HUES6 (cell line): ENCODE measurements around the gene RAP1GAP2.

Experiments used
- H3K27ac ChIP-seq: 2 replicates; pipeline ENCODE4 v1.7.0; 2013; ENCODE audit warnings: low read depth, mild to moderate bottlenecking, low read length, inconsistent platforms
- H3K27me3 ChIP-seq: 2 replicates; pipeline ENCODE4 v1.6.1; 2013; ENCODE audit warnings: low read length; ENCODE audit not compliant: control insufficient read depth, insufficient read depth
- H3K36me3 ChIP-seq: 2 replicates; pipeline ENCODE4 v1.6.1; 2013; ENCODE audit warnings: low read length; ENCODE audit not compliant: control insufficient read depth, insufficient read depth
- H3K4me1 ChIP-seq: 2 replicates; pipeline ENCODE4 v1.6.1; 2013; ENCODE audit warnings: low read length; ENCODE audit not compliant: control insufficient read depth, insufficient read depth
- H3K4me3 ChIP-seq: 2 replicates; pipeline ENCODE4 v1.5.1; 2013; ENCODE audit warnings: low read depth, low read length
- H3K9ac ChIP-seq: one replicate; pipeline ENCODE4 v1.6.1; 2013; ENCODE audit warnings: mild to moderate bottlenecking, low read length
- H3K9me3 ChIP-seq: 2 replicates; pipeline ENCODE4 v1.6.1; 2013; ENCODE audit warnings: low read depth, low read length; ENCODE audit not compliant: control insufficient read depth, insufficient read depth

The RAP1GAP2 gene

DNA sequence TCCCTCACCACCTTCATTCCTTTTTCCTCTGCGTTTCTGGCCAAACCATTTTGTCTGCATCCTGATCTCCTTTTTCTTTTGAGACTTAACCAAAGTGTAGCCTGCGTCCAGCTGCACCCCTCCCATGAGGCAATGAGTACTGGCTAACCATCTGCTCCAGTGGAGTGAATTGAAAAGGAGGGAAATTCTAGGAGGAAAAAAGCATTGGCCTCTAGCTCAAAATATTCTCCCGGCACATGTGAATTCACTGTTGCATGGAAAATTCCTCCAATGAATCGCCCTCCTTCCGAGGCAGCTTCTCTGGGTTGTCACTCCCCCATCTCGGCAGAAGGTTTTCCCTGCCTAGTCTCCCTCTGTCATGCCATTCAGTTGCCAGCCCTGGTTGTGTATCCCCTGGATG, 5.6 kb downstream of the RAP1GAP2 start:
- Histone ChIP-seq H3K4me3 (no peak overlapping the region), H3K4me1 (peaks cover 17% of the 10 kb centered on the region), H3K9ac (no peak overlapping the region), H3K27me3 (no peaks in the 10 kb centered on the region; the same call in 1 of the 2 replicates), H3K27ac (no peak overlapping the region), H3K36me3 (no peaks in the 10 kb centered on the region), H3K9me3 (no peaks in the 10 kb centered on the region)

DNA sequence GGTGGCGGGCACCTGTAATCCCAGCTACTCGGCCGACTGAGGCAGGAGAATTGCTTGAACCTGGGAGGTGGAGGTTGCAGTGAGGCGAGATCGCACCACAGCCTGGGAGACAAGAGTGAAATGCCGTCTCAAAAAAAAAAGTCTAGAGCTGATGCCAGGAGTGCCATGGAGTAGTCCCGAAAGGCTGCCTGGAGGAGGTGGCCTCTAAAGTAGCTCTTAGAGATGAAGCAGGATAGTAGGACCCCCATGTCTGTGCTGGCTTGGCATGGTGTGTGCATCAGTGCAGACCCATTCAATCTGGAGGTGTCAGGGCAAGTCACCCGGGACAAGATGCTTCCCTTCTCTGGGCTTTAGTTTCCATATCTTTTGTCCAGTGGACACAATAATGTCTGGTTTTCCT, 6.3 kb downstream of the RAP1GAP2 start:
- no peaks in the 10 kb centered on the region for H3K36me3 ChIP-seq
- peaks cover 23% of the 10 kb centered on the region for H3K4me1 ChIP-seq
- H3K27me3 ChIP-seq, result no peaks in the 10 kb centered on the region; the same call in 1 of the 2 replicates
- H3K9me3 ChIP-seq, result no peaks in the 10 kb centered on the region
- H3K9ac ChIP-seq, result no peak overlapping the region
- H3K4me3 ChIP-seq, result no peak overlapping the region
- H3K27ac ChIP-seq, result no peak overlapping the region

DNA sequence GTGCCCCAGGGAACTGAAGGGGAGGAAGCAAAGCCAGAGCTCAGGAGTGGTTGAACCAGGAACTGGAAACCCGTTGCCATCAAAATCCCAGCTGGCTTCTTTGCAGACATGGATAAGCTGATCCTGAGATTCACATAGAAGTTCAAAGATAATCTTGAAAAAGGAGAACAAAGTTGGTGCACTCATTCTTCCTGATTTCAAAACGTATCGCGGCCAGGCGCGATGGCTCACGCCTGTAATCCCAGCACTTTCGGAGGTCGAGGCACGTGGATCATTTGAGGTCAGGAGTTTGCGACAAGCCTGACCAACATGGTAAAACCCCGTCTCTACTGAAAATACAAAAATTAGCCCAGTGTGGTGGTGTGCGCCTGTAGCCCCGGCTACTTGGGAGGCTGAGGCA, 7.1 kb downstream of the RAP1GAP2 start:
- H3K27me3 ChIP-seq, result no peaks in the 10 kb centered on the region; the same call in 1 of the 2 replicates
- no peaks in the 10 kb centered on the region for H3K36me3 ChIP-seq
- peaks cover 18% of the 10 kb centered on the region for H3K4me1 ChIP-seq
- no peak overlapping the region for H3K27ac ChIP-seq
- H3K9me3 ChIP-seq, result no peaks in the 10 kb centered on the region
- no peak overlapping the region for H3K4me3 ChIP-seq
- H3K9ac ChIP-seq, result no peak overlapping the region

DNA sequence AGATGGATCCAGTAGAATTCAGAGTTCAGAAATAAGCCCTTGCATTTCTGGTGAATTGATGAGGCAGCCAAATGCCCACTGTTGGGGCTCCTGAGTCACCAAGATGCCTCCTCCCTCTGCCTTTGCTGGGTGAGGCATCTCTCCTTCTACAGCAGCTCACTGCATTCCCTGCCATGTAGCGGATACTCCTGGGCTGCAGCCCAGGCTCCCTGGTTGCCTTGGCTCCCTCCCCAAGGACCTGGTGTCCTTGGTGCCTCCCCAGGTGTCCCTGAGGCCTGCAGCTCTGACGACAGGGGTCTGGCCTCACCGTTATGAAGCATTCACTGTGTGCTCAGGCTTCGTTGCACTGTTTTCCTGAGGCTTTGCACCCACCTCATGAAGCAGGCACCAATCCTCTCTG, 7.7 kb downstream of the RAP1GAP2 start:
- Histone ChIP-seq H3K36me3 (no peaks in the 10 kb centered on the region), H3K27ac (no peak overlapping the region), H3K9ac (no peak overlapping the region), H3K4me3 (no peak overlapping the region), H3K4me1 (peaks cover 15% of the 10 kb centered on the region), H3K9me3 (no peaks in the 10 kb centered on the region), H3K27me3 (no peaks in the 10 kb centered on the region; the same call in 1 of the 2 replicates)

DNA sequence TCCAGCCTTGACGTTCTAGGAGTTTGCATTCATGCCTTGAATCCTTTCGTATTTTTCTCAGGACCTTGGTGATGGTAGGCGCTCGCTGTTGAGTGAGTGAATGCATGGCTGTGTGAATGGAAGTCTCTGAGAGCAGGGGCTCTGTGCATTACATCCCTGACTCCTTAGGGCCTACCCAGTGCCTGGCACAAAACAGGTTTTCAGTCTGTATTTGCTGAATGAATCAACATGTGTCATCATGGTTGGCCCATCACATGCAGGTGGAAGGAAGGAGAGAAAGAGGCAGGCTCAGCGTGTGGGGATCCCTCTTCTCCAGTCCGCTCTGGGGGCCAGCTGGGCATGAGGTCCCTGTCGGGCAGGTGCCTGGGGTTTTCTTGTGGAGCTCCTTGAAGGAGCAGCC, 8.7 kb downstream of the RAP1GAP2 start:
- Histone ChIP-seq H3K27ac (no peak overlapping the region), H3K27me3 (no peaks in the 10 kb centered on the region), H3K4me1 (peaks cover 12% of the 10 kb centered on the region; the same call in 1 of the 2 replicates)

DNA sequence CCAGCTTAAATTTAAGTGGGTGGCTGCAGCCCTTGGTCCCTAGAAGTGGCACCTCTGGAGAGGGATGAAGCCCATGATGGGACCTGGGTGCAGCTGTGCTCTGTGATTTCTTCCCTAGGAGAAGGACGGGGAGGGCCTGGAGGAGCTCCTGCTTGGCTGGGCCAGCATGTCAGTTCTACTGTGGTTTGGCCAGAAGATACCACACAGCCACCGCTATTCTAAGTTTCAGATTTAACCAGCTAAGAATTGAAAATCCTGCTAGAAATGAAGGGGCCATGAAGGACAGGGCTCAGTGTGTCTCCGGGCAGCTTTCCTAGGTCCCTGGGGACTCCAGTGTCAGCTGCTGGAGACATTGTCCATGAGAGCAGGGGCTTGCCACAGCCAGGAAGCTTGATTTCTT, 9.7 kb downstream of the RAP1GAP2 start:
- Histone ChIP-seq H3K4me3 (no peak overlapping the region), H3K27ac (no peak overlapping the region), H3K36me3 (no peaks in the 10 kb centered on the region), H3K4me1 (peaks cover 12% of the 10 kb centered on the region; the same call in 1 of the 2 replicates), H3K27me3 (no peaks in the 10 kb centered on the region), H3K9ac (no peak overlapping the region), H3K9me3 (no peaks in the 10 kb centered on the region)

More for the DNA sequence above, 8.7 kb downstream of the RAP1GAP2 start:
- no peak overlapping the region for H3K4me3 ChIP-seq
- no peaks in the 10 kb centered on the region for H3K36me3 ChIP-seq
- H3K9ac ChIP-seq, result no peak overlapping the region
- no peaks in the 10 kb centered on the region for H3K9me3 ChIP-seq

DNA sequence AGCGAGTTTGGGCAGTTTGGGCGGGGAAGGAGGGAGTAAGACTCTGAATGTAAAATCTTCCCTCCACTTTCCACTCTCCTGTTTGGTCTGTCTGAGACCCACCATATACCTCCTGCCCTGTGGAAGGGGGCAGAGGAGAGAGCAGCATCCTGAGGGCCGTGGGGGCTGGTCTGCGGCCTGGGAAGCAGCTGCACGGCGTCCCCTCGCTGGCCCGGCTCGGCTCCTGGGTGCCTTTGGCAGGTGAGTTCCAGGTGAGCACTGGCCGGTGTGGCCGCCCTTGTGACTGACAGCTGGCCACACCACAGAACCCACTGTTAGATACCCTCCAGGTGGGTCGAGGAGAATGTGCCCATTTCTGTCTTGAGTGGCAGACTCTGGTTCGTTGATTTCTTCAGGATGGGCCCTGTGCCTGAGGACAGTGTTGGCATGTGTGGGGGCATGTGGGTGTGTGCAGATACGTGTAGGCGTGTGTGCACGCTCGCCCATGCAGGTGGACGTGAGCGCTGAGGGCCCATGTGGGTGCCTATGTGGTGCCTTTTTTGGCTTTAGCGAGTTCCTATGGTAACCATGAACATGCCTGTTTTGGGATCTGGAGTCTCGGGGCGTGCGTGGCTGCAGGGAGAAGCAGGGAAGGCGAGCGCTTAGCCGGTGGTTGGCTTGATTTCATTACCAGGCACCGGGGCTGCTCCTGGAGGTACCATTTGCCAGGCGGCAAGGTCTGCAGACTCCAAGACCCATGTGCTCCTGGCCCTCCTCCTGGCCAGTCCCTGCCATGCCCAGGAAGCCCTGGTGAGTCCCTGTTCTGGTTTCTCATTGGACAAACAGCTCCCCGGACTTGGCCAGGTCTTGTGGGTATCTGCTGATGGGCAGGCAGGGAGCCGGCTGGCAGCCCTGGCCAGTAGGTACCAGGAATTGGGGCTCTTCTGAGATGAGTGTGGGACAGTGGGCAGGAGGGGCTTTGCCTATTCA, 12.4 kb downstream of the RAP1GAP2 start:
- Histone ChIP-seq H3K9ac (no peak overlapping the region), H3K4me3 (no peak overlapping the region), H3K27ac (no peak overlapping the region), H3K27me3 (no peaks in the 10 kb centered on the region), H3K9me3 (no peaks in the 10 kb centered on the region), H3K36me3 (no peaks in the 10 kb centered on the region), H3K4me1 (peaks cover 18% of the 10 kb centered on the region; the same call in 1 of the 2 replicates)

DNA sequence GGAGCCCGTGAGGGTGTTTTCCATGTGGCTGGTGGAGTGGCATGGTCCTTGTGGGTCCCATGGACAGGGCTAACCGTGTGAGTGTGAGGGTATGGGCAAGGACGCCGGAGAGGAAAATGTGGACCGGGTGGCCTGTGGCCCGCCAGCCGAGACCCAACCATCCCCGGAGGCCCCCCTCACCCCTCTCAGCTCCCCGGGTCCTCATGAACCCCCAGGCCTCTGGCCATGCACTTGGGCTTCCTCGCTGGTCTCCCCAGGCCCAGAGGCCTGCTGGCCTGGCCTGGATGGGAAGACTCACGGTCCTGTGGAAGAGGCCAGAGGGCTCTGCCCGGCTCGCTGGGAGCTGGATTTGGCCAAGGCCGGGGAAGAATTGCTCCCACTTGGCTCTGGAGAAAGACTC, 13.1 kb downstream of the RAP1GAP2 start:
- H3K27me3 ChIP-seq, result no peaks in the 10 kb centered on the region
- peaks cover 19% of the 10 kb centered on the region; the same call in 1 of the 2 replicates for H3K4me1 ChIP-seq
- H3K4me3 ChIP-seq, result no peak overlapping the region
- no peak overlapping the region for H3K27ac ChIP-seq
- H3K9me3 ChIP-seq, result no peaks in the 10 kb centered on the region
- no peak overlapping the region for H3K9ac ChIP-seq
- H3K36me3 ChIP-seq, result no peaks in the 10 kb centered on the region

DNA sequence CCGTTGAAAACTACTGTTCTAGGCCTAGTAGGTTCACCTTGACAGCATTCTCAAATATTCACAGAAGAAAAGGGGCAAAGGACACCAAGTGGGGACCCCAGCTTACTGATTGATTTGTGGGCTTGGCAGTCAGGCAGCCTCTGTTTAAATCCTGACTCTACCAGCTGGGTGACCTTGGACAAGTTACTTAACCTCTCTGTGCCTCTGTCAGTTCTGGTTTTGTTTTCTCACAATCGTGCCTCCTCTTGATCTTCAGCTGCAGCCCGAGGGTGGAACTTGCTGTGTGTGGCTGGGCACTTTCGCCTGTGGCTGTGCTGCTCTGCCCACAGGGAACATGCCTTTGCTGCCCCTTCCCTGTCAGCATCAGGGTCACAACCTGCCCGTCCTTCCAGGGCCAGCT, 17.8 kb downstream of the RAP1GAP2 start:
- no peak overlapping the region for H3K27ac ChIP-seq
- no peak overlapping the region for H3K9ac ChIP-seq
- no peaks in the 10 kb centered on the region for H3K27me3 ChIP-seq
- H3K4me1 ChIP-seq, result peaks cover 20% of the 10 kb centered on the region; the same call in 1 of the 2 replicates
- no peaks in the 10 kb centered on the region for H3K9me3 ChIP-seq
- no peak overlapping the region for H3K4me3 ChIP-seq
- no peaks in the 10 kb centered on the region for H3K36me3 ChIP-seq

DNA sequence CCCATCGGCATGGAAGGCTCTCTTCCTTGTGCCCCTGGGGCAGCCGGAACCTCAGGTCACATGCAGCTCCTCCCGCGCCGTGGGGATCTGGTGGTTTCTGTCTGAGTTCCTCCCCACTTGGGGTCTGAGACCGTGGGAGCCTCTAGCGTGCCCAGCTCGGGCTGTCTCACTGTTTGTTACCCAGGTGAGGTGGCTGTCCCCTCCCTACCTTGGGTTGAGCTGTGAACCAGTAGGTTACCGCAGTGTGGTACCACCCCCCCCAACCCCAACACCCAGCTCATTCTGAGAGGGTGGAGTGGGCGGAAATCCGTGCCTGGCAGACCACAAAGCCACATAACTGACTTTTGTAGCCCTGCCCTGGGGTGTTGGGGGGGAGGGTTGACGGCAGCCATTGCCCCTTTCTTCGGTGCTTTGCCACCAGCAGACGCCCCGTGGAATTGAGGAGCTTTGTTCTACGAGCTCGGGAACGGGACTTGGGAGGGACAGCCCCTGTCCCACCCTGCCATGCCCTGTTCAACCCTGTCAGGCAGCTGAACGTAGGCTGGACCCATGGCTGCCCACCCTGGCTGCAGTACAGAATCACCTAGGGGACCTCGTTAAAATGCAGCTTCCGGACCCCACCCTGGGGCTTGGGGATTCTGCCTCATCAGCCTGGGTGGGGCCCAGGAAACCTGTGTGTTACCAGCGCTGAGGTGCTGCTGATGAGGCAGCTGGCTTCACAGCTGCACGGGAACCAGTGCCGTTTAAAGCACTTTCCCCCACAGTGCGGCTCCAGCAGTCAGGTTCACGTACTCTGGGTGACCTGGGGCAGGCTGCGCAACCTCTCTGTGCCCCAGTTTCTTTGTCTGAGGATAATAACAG, 18.5 kb downstream of the RAP1GAP2 start:
- H3K36me3 ChIP-seq, result no peaks in the 10 kb centered on the region
- no peak overlapping the region for H3K9ac ChIP-seq
- H3K4me3 ChIP-seq, result no peak overlapping the region
- no peak overlapping the region for H3K27ac ChIP-seq
- H3K4me1 ChIP-seq, result peaks cover 20% of the 10 kb centered on the region; the same call in 1 of the 2 replicates
- H3K27me3 ChIP-seq, result no peaks in the 10 kb centered on the region
- no peaks in the 10 kb centered on the region for H3K9me3 ChIP-seq
